ENCODE measurements around the gene CHST5.
A peak's percentile ranks its signal among the peaks of the same experiment; 100 is the strongest.
"Not testable (repeated sequence)": the region's sequence is repeated elsewhere in the genome, so short reads cannot be mapped to it uniquely, and the experiment has no call there.

The CHST5 gene

DNA sequence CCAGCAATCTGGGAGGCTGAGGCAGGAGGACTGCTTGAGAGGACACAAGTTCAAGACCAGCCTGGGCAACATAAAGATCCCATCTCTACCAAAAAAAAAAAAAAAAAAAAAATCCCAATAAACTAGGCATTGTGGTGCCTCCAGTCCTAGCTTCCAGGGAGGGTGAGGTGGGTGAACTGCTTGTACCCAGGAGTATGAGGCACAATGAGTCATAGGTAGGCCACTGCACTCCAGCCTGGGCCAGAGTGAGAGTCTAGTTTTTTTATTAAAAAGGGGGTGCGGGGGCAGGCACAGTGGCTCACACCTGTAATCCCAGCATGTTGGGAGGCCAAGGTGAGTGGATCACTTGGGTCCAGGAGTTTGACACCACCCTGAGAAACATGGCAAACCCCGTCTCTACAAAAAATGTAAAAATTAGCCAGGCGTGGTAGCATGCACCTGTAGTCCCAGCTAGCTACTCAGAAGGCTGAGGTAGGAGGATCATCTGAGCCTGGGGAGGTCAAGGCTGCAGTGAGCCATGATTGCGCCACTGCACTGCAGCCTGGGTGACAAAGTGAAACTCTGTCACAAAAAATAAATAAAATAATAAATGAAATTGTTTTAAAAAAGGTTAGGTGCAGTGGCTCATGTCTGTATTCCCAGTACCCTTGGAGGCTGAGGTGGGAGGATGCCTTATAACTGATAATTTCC lies 32.8 kb downstream of the CHST5 start:
- DNase-seq, result no peak

DNA sequence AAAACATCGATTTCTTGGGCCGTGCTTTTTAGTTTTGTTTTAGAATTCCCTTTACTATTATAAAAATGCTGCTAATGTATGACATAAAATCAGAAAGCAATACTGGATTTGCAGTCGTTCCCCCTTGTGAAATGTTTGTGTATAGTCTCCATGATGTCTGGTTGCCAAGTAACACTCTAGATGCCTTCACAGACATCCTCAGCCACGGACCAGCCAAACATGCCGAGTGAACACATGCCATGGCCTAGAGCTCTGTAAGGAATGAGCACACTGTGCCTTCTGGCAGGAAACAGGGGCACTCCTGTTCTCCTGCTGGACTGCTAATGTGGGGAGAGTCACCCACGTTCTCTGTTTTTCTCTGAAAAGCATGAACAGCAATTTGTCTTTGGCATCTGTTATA lies 34.1 kb downstream of the CHST5 start:
- not testable (repeated sequence) for DNase-seq

DNA sequence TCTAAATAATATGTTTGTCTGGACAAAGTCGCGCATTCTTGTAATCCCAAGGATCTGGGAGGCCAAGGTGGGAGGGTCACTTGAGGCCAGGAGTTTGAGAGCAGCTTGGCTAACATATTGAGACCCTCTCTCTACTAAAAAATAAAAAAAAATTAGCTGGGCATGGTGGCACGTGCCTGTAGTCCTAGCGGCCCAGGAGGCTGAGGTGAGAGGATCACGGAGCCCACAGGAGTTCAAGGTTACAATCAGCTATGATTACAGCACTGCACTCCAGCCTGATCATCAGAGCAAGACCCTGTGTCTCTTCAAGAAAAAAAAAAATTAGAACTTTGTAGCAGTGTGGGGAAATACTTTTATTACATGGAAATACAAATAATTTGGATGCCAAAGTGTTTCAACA lies 34.5 kb downstream of the CHST5 start:
- DNase-seq, result no peak

DNA sequence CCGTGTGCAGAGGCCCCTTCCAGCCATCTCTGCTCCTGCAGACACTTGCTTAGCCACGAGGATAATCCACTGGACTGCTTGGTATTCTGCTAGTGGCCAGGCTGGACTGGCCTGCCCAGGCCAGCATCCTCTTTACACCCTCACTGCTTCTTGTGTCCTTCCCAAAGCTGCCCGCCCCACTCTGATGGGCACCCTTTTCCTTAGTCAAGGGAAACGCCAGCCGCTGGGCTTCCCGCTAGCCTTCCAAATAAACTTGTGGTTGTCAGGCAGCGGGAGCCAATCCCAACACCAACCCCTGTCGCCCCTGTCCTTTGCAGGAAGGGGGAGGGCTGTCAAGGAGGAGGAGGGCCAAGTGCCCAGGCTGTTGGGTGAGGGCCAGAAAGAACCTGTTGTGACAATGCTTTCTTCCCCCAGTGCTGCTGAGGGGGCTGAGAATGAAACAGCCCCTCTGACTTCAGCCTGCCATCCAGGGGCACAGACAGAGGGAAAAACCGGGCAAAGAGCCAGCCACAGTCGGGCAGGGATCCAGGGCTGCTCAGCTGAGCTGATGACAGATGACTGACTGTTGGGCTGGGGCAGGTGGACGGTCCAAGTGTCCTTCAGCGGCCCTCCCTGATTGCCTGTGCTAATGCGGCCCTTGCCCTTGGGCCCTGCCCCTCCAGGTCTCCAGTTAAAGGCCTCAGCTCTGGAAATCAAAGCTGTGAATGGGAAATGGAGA lies 37.1 kb downstream of the CHST5 start:
- DNase-seq, result not testable (repeated sequence)

DNA sequence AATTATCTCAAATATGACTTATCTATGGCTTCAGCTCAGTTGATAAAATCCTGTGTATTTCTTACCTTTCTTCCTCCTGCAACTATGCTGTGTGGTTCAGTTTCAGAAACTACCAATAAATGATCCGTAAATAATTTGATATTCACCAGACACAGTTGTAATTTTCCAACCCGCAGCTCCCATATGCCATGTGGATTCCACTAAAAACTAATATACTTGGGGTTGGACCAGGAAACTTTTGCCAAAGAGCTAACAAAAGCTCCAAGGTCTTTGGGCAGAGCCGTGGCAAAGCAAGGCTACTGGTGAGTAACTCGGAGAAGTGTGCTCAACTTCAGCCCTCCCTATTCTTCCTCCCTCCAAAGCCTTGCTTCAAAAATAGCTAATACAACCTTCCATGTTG lies 38.4 kb downstream of the CHST5 start:
- no peak for DNase-seq

DNA sequence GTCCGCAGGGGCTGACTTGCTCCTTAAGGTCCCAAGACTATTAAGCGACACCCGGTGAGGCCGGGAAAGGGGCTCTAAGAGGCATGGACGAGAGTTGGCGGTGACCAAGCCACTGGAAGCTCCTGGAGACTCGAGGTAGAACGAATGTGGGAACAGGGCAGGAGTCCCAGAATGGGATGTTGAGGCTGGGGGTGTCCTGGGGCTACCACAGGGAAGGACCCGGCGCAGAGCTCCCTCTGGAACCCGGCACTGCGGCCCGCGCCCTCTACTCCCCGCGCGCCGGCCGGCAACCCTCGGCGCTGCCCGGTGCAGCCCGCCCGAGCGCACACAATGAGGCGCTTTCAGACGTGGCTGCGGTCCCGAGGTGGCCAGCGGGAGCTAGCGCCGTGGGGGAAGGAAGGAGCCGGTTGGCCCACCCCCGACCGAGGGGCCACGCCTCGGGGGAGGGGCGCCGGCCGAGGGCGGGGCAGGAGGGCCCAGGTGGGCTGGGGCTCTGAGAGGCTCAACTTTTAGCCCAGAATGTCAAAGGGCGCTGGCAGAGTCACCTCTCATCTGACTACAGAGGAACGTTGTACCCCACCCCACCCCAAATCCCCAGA lies 40.7 kb downstream of the CHST5 start, which contains the start of gene CHST6:
Gene CHST6, minus strand, starts transcription at position 366 of the 599 bp plus-strand sequence. CDS start 15,613 bp downstream, outside the sequence.
- DNase-seq, result peak in 1 of 2 donors; percentile 5

DNA sequence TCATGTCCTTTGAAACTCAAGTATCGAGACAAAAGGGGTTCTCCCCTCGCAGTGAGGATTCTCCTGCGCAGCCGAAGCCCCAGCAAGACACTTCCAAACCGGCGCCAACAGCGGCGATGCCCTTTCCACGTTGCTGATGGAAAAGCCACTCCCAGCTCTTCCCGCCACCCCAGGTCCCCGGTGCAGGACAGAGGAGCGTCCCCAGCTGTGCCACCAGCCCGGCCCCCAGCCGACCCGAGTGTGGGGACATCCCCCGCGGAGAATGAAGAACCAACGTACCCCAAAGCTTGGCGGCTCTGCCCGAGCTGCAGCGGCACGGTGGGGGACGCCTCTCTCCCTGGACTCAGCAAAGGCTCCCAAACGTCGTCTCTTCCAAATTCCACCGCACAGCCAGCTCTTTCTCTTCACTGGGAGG lies 41.2 kb downstream of the CHST5 start:
- DNase-seq, result no peak

DNA sequence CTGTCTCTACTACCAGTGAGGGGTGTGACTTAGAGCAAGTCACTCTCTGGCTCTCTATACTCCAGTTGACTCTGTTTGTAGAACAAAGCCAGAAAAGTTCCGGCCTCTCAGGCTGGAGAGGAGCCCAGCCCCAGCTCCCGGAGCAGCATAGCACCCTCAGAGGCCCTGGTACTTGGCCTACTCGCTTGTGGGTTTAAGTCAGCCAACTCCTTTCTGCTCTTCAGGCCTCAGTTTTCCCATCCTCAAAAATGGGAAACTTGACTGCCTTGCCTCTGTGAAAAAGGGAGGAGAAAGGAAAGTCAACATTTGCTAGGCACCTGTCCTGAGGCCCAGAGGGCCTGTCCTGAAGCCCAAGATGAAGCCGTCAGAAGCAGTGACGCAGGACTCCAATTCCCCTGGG lies 41.7 kb downstream of the CHST5 start:
- no peak for DNase-seq

DNA sequence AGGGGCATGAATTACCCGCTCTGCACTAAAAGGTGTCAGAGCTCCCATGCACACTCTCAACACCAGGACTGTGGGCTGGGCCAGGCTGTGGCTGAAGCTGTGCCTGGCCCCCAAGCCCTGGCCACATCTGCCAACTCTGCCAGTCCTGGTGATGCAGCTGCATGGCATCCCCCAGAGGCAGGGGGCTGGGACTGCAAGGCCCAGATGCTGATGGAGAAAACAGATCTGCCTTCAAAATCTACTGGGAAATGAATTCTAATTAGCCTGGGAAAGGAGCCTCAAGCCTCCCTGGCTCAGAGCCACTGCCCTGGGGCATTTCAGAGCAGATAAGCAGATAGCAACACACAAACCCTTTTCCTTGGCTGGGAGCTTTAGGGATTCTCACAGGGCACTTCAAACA lies 44.0 kb downstream of the CHST5 start:
- no peak for DNase-seq

DNA sequence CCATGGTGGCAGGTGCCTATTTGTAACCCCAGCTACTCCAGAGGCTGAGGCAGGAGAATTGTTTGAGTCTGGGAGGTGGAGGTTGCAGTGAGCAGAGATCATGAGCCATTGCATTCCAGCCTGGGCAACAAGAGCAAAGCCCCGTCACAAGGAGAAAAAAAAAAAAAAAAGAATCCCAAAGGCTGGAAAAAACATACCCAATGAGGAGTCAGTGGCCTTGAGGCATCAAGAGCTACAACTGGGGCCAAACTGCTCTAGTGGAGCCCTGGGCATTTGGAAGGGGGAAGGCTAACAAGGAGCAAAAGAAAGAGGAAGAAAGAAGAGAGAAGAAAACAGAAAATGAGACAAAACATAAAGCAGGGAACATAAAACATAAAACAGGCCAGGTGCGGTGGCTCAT lies 47.6 kb downstream of the CHST5 start:
- no peak for DNase-seq

DNA sequence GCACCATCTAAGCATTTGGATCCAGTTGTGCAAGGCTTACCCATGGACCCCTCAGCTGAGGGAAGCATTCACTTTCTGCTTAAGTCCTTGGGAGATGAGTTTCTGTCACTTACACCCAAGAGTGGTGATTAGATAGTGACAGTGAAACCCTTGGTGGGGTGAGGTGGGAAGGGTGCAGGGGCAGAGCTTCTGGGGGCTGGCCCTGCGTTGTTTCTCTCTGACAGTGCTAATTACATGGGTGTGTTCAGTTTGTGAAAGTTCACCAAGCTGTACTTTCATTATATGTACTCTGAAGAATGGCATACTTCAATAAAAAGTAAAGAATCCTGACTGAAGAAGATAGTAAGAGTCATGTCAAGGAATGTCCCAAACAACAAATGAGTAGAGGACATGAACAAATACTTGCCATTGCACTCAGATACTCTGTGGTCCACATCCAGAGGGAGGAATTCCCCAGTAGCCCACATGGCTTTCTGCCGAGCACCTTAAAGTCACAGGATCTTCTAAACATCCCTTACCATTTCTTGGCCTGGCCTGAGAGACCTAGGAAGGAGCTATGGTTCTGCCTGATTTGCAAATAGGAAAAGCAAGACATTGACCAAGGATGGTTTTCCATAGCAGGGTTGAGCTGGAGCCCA lies 49.1 kb downstream of the CHST5 start:
- DNase-seq, result no peak

DNA sequence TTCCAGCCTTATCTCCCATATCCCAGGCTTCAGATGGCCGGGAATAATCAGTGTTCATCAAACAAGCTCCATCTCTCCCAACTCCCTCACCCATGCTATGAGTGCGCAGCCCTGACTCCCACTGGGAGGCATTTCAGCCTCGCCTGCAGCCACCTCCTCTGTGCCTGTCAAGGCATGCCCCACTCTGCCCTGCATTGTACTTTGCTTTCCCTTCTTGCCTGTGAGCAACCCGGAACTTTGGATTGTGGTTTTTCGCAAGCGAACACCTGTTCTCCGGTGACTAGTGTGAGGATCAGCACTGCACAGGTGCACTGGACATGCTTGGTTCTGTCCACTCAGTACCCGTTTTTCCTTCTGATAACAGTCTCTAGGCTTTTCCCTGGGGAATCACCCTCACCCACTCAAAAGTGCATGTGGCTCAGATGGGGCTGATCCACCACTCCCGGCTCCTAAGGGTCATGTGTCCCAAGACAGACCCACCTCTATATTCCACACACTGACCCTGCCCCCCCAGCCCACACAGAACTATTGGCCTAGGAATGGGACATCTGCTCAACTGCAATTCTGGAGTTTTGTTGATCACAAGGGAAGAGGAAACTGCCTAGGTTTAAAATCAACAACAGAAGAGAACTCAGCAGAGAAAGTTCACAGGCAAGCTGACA lies 49.8 kb downstream of the CHST5 start:
- no peak for DNase-seq

DNA sequence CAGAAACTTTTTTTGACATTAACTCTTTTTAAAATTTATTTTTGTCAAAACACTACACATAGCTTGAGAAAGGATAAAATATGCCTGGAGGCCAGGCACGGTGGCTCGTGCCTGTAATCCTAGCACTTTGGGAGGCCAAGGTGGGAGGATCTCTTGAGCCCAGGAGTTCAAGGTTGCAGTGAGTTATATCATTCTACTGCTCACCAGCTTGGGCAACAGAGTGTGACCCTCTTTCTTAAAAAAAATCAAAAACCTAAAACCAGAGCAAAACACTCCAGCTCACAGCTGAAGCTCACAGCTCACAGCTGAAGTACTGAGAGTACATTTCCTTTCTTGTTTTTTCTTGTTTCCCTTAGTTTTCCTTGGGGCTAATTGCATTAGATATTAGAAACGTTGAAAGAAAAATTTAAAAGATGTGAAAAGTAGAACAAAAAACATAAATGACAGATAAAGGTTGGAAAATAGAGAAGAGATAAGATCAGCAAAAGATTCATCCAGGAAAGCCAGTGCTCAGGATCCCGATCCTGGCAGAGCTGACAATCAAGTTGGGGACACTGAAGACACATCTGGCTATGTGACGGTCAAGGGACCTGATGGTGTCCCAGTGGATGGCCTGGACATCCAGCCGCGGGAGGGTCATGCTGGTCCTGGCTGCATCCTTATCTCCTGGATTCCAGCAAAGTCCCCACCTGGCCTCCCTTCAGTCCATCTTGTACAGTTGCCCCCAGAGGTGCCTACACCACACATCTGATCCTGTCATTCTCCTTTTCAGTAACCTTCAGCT lies 50.5 kb downstream of the CHST5 start:
- no peak for DNase-seq

DNA sequence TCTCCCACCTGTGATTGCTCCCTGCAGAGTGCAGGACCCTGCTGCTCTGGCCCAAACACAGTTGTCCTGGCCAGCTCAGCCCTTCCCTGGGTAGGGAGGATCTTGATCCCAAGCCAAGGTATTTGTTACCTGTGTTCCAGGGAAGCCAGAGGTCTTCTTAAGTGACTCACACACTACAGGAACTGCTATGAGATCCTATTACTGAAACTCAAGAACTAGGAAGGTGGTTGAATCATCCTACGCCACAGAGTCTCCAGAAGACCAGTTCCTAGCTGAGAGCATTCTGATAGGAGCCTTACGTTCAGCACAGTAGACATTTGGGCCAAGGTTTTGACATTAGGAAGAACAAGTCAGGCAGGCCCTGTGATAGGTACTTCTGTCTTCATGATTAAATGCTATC lies 52.7 kb downstream of the CHST5 start:
- no peak for DNase-seq

DNA sequence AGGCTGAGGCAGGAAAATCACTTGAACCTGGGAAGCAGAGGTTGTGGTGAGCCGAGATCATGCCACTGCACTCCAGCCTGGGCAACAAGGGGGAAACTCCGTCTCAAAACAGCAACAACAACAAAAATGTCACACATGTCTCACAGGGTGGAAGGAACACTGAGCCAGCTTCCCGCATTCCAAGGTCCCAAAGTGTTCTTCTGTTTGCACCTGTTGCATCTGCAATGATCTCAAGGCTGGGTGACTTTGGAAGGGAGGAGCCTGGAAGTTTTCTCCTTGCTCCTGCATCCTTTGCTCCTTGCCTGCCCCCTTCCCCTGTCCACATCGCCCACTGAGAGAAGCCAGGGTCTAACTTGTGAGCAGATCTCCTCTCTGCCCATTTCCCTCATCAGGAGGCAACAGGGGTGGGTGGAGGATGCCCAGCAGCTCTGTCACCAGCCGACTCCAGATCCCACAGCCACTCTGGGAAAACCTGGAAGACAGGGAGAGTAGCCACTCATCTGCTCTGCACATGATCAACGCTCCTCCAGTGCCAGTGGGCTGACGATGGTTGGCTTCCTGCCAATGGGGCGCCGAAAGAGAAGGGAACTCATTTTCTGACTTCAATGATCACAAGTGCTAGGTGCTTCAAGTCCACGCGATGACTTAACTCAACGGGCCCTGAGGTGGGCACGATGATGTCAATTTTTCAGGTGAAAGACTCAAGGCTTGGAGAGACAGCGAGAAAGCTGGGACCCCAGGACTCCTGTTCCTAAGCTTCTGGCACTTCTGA lies 53.3 kb downstream of the CHST5 start:
- no peak for DNase-seq

DNA sequence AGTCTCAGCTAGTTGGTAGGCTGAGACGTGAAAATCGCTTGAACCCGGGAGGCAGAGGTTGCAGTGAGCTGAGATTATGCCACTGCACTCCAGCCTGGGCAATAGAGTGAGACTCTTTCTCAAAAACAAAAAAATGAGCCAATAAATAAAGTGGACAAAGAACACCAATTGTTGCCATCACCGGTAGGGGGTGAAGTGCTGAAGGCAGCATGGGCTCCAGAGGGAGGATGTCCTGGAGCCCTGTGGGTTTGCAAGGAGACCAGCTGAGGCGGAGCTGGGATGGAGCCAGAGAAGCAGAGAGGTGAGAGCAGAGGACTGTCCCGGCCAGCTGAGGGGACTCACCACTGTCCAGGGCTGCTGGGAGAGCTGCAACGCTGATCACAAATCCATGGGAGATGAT lies 54.4 kb downstream of the CHST5 start:
- DNase-seq, result no peak

DNA sequence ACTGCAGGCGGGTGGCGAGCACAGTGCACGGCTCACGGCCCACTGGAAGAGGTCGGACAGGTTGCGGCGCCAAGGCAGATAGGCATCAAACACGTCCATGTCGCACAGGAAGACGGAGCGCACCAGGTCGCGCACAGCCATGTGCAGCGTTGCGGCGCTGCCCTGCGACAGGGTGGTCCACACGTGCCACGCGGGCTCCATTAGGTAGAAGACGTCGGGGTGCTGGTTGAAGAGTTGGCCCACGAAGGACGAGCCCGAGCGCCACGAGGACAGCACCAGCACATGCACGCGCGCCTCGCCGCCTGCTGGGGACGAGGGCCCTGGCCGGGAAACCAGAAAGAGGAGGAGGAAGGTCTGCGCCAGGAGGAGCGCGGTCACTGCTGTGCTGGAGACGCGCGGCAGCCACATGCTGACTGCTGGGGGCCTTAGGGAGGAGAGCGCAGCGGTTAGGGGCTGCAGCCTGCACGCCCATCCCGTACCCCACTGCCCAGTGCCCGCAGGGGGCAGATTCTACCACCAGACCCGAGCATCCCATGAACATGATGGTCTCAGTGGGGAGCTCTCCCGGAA lies 56.4 kb downstream of the CHST5 start:
- no peak for DNase-seq
